ENCODE data around the gene CAPN10. TPM values are rescaled to one million over a fixed set of nuclear protein-coding genes. Genes with fewer than 3 reads are reported as not detected.

Gene CAPN10
- total and polyA plus RNA-seq, 12 donors: 4.7 to 158 (median 25.1) TPM

- peak within 1 kb of the TSS in 2 of 4 donors; percentile 42 to 64 for H3K4me3 ChIP-seq
- H3K27me3 ChIP-seq: no peaks in the 10 kb centered on the region
- peaks cover 16 to 44% of the 10 kb centered on the region in 2 donors for H3K4me1 ChIP-seq (replicated peaks in 1 of 2)
- H3K36me3 ChIP-seq (replicated peaks in 1 of 2): peaks cover 0 to 1% of the 10 kb centered on the region in 2 donors
- peak; percentile 70 to 80 (median 75) for DNase-seq
- no peak within 1 kb of the TSS for H3K27ac ChIP-seq
- 4 to 6% methylated on average over 47 of the region's 47 CpGs; no CpG with 5 or more reads in 2 of the 4 donors for WGBS, 4 donors
- no peaks in the 10 kb centered on the region for H3K9me3 ChIP-seq (replicated peaks in 1 of 3)
- intact Hi-C loops (cut with DNase I): no loop called here
- TF ChIP-seq POLR2A (IDR thresholded peaks at IDR 0.05): no peak
- TF ChIP-seq CTCF (IDR thresholded peaks at IDR 0.05): no peak
These were observed 28.7 kb upstream of the CAPN10 start, which contains the start of gene ANKMY1 for GRCh38 chr2:240557808-240558207. Gene ANKMY1 (minus strand): TSS chr2:240557988. CDS start chr2:240557335, 653 bp downstream.

DNA sequence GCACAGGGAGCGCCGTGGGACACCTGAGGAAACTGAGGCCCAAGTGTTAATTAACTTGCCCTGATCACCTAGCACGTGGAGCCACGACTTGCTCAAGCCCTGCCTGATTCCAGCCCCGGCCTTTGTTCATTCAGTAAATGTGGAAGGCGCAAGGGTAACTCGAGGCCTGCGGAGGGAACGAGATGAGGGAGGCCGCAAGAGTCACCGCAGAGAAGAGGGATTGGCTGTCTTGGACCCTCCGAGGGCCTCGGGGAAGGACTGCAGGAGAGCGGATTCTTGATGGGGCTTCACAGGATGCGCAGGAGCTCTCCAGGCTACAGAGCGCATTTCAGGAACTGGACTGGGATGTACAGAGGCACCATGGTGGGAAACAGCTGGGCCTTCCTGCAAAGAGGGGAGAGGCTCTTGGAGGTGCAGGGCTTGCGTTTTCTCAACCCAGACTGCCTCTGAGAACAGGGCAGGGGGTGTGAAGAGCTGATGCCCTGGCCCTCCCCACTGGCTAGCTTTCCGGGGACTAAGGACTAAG lies 28.2 kb upstream of the CAPN10 start:
- DNase-seq: peak in 4 of 7 donors; percentile 16 to 55 (median 30)
- Histone ChIP-seq H3K9me3 (replicated peaks in 1 of 3) (no peaks in the 10 kb centered on the region), H3K4me3 (peak overlapping the region in 1 of 4 donors; percentile 64), H3K36me3 (replicated peaks in 1 of 2) (no peaks in the 10 kb centered on the region), H3K27ac (no peak overlapping the region), H3K27me3 (no peaks in the 10 kb centered on the region), H3K4me1 (replicated peaks in 1 of 2) (peaks cover 16 to 44% of the 10 kb centered on the region in 2 donors)
- TF ChIP-seq POLR2A (IDR thresholded peaks at IDR 0.05) (no peak), CTCF (IDR thresholded peaks at IDR 0.05) (no peak)
- intact Hi-C loops (cut with DNase I): no loop called here
- WGBS, 4 donors: 76 to 84% (median 81%) methylated on average over 16 to 18 of the region's 18 CpGs

GRCh38 chr2:240559286-240559685 lies 27.2 kb upstream of the CAPN10 start:
- H3K27me3 ChIP-seq: no peaks in the 10 kb centered on the region
- peaks cover 16 to 44% of the 10 kb centered on the region in 2 donors for H3K4me1 ChIP-seq (replicated peaks in 1 of 2)
- H3K9me3 ChIP-seq (replicated peaks in 1 of 3): no peaks in the 10 kb centered on the region
- H3K4me3 ChIP-seq: no peak overlapping the region
- TF ChIP-seq POLR2A (IDR thresholded peaks at IDR 0.05): no peak
- no peak for TF ChIP-seq CTCF (IDR thresholded peaks at IDR 0.05)
- DNase-seq: peak in 4 of 7 donors; percentile 21 to 35 (median 26)
- H3K27ac ChIP-seq: peak overlapping the region in 3 of 5 donors; percentile 20 to 99 (median 96)
- 63 to 90% (median 71%) methylated on average over 3 of the region's 3 CpGs for WGBS, 4 donors
- intact Hi-C loops (cut with DNase I): no loop called here
- H3K36me3 ChIP-seq (replicated peaks in 1 of 2): no peaks in the 10 kb centered on the region

DNA sequence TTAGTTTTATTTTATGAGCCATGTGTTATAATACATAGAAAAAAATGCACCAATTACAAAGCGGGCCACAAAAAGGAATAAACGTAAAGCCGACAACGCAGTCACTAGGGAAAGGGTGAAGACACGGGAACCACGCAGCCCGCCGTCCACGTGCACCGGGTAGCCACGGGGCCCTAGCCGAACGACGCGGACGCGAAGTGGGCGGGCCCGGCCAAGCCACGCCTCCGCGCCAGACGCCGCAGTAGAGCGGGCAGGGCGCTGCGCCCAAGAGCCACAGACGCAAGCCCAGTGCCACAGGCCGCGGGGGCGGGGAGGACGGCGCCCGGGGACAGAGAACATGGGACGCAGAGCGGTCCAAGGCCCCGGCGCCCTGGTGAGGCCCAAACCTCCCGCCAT lies 26.5 kb upstream of the CAPN10 start, which contains the start of gene DUSP28:
Gene DUSP28 (plus strand): TSS at position 274 of the 396 bp plus-strand sequence. CDS start 328 bp downstream, outside the sequence.
- intact Hi-C loops (cut with DNase I): no loop called here
- TF ChIP-seq POLR2A (IDR thresholded peaks at IDR 0.05) (peak; percentile 95 to 97), CTCF (IDR thresholded peaks at IDR 0.05) (no peak)
- H3K36me3 ChIP-seq (replicated peaks in 1 of 2): no peaks in the 10 kb centered on the region
- H3K27ac ChIP-seq: peak within 1 kb of the TSS; percentile 95 to 99 (median 98)
- peaks cover 17 to 48% of the 10 kb centered on the region in 2 donors for H3K4me1 ChIP-seq (replicated peaks in 1 of 2)
- H3K9me3 ChIP-seq (replicated peaks in 1 of 3): no peaks in the 10 kb centered on the region
- no peaks in the 10 kb centered on the region for H3K27me3 ChIP-seq
- 0 to 1% (median 1%) methylated on average over 19 to 39 of the region's 39 CpGs for WGBS, 4 donors
- peak; percentile 92 to 97 (median 95) for DNase-seq
- H3K4me3 ChIP-seq: peak within 1 kb of the TSS; percentile 51 to 89 (median 77)
